HepG2 (cell line): ENCODE measurements around the gene PFKFB4. TPM values are rescaled to one million over a fixed set of nuclear protein-coding genes. Genes with fewer than 3 reads are reported as not detected.

Source experiments
- ARID4A ChIP-seq: sonication (generic); formaldehyde crosslinking; IDR thresholded peaks from 2 replicates; pipeline ENCODE4 v1.5.0; 2020; ENCODE audit warnings: mild to moderate bottlenecking, missing genetic modification reagents, borderline replicate concordance
- ASH2L ChIP-seq: fragments of 300-600, 200-600 bp; sonication (generic); IDR thresholded peaks from 2 replicates; pipeline ENCODE4 v1.7.0; 2017; ENCODE audit warnings: low read depth, mild to moderate bottlenecking, moderate library complexity, mixed read lengths, low read length; ENCODE audit not compliant: insufficient read length
- CCDC6 ChIP-seq: sonication (generic); formaldehyde crosslinking; IDR thresholded peaks from 2 replicates; pipeline ENCODE4 v1.8.1; 2022; ENCODE audit warnings: mild to moderate bottlenecking, missing genetic modification reagents, moderate library complexity
- CERS6 ChIP-seq: sonication (generic); formaldehyde crosslinking; IDR thresholded peaks from 2 replicates; pipeline ENCODE4 v1.5.0; 2020; ENCODE audit warnings: missing genetic modification reagents
- NPAS2 ChIP-seq: sonication (generic); formaldehyde crosslinking; IDR thresholded peaks from 2 replicates; pipeline ENCODE4 v1.8.0; 2022; ENCODE audit warnings: mild to moderate bottlenecking, missing genetic modification reagents, borderline replicate concordance
- RAD21 ChIP-seq: fragments of 450-650 bp; formaldehyde crosslinking; IDR thresholded peaks from 2 replicates; pipeline ENCODE4 v1.5.0; 2020; ENCODE audit warnings: mild to moderate bottlenecking
- ZBTB7B ChIP-seq: sonication (generic); formaldehyde crosslinking; IDR thresholded peaks from 2 replicates; pipeline ENCODE4 v1.4.0; 2020; ENCODE audit warnings: missing genetic modification reagents
- ZNF609 ChIP-seq: sonication (generic); formaldehyde crosslinking; IDR thresholded peaks from 2 replicates; pipeline ENCODE4 v1.4.0; 2020; ENCODE audit warnings: mild to moderate bottlenecking, missing genetic modification reagents, borderline replicate concordance
- ZNF781 ChIP-seq: sonication (generic); formaldehyde crosslinking; IDR thresholded peaks from 2 replicates; pipeline ENCODE4 v1.5.1; 2020; ENCODE audit warnings: borderline replicate concordance, mild to moderate bottlenecking, missing genetic modification reagents; ENCODE audit errors: not compliant biosample characterization
- polyA plus RNA-seq, 8 experiments: library from polyadenylated mRNA; depleted of rRNA in 3 of 8; stranded (reverse) in 7 of 8; unstranded in 1 of 8; fragments of >200 nt; fragmentation: Illumina TruSeq in 4 of 8; extraction: Trizol in 4 of 8; gene quantifications; 2 replicates each; pipeline versions ENCODE4 v1.2.1 to v1.2.3, GENCODE V29; 2011 to 2016; ENCODE audit warnings: low read depth in 4 of 8, missing spikeins in 1 of 8, mixed read lengths in 1 of 8; ENCODE audit not compliant: insufficient read depth in 1 of 8
- total RNA-seq, 5 experiments: library from RNA; depleted of rRNA; stranded (reverse); fragments of >200 nt; fragmentation: Illumina TruSeq; extraction: Trizol; gene quantifications; 2 replicates each; pipeline ENCODE4 v1.2.3, GENCODE V29; 2016; ENCODE audit warnings: low read depth in 1 of 5
- TF ChIP-seq, protein P1 (sequence below): sonication (generic); formaldehyde crosslinking; IDR thresholded peaks from 2 replicates; pipeline ENCODE4 v1.4.0; 2020; ENCODE audit warnings: missing genetic modification reagents
- TF ChIP-seq, protein P2 (sequence below): sonication (generic); formaldehyde crosslinking; IDR thresholded peaks from 2 replicates; pipeline ENCODE4 v1.5.1; 2020; ENCODE audit warnings: missing genetic modification reagents, mild to moderate bottlenecking, borderline replicate concordance

PFKFB4 gene
- total and polyA plus RNA-seq, 2 of the 13 experiments (the other 11 are each of a cell fraction or from before 2014, with no cell fraction given) = 7.1 to 103 TPM

GRCh38 chr3:48560648-48561018 lies 4.0 kb upstream of the PFKFB4 start (continued):
- TF ChIP-seq ZBTB7B (CRISPR knock-in tag) (no peak), ZNF609 (CRISPR knock-in tag) (0 out of 2 replicates have a peak, but pooled peaks have one; percentile 11), RAD21 (no peak), ASH2L (no peak), ZNF781 (CRISPR knock-in tag) (no peak), NPAS2 (0 out of 2 replicates have a peak, but pooled peaks have one; percentile 38), CCDC6 (no peak), CERS6 (no peak), ARID4A (no peak)
- TF ChIP-seq, protein P1, sequence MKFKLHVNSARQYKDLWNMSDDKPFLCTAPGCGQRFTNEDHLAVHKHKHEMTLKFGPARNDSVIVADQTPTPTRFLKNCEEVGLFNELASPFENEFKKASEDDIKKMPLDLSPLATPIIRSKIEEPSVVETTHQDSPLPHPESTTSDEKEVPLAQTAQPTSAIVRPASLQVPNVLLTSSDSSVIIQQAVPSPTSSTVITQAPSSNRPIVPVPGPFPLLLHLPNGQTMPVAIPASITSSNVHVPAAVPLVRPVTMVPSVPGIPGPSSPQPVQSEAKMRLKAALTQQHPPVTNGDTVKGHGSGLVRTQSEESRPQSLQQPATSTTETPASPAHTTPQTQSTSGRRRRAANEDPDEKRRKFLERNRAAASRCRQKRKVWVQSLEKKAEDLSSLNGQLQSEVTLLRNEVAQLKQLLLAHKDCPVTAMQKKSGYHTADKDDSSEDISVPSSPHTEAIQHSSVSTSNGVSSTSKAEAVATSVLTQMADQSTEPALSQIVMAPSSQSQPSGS (CRISPR knock-in tag) = no peak
- TF ChIP-seq, protein P2, sequence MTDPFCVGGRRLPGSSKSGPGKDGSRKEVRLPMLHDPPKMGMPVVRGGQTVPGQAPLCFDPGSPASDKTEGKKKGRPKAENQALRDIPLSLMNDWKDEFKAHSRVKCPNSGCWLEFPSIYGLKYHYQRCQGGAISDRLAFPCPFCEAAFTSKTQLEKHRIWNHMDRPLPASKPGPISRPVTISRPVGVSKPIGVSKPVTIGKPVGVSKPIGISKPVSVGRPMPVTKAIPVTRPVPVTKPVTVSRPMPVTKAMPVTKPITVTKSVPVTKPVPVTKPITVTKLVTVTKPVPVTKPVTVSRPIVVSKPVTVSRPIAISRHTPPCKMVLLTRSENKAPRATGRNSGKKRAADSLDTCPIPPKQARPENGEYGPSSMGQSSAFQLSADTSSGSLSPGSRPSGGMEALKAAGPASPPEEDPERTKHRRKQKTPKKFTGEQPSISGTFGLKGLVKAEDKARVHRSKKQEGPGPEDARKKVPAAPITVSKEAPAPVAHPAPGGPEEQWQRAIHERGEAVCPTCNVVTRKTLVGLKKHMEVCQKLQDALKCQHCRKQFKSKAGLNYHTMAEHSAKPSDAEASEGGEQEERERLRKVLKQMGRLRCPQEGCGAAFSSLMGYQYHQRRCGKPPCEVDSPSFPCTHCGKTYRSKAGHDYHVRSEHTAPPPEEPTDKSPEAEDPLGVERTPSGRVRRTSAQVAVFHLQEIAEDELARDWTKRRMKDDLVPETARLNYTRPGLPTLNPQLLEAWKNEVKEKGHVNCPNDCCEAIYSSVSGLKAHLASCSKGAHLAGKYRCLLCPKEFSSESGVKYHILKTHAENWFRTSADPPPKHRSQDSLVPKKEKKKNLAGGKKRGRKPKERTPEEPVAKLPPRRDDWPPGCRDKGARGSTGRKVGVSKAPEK = no peak
